HepG2 (cell line): Measurements from ENCODE around the gene LNX2. TPM values are rescaled to one million over a fixed set of nuclear protein-coding genes. Genes with fewer than 3 reads are reported as not detected.

Source experiments
- ATAC-seq: fragments of 200-7000 bp; cut with Tn5 transposase; 3 replicates; pipeline ENCODE4 v1.9.1; 2020; ENCODE audit warnings: mild to moderate bottlenecking, moderate library complexity
- BruUV-seq: library from RNA; stranded (reverse); fragments of 400-500 nt; replicated peaks from 2 replicates; lab custom pipeline; 2021; lab: Mats Ljungman, UMichigan
- CTCF ChIA-PET: fragments of 300-600 bp; formaldehyde crosslinking; extraction: SDS; loops from one replicate; lab custom pipeline; 2021; ENCODE audit warnings: low total read pairs, inconsistent platforms, low intra/inter-chr PET ratio; lab: Yijun Ruan, JAX
- POLR2A ChIA-PET: fragments of 350-600 bp; sonication (Branson Sonifier 250); formaldehyde crosslinking; loops from one replicate; lab custom pipeline; 2020; ENCODE audit warnings: antibody characterized with exemption, inconsistent platforms; lab: Yijun Ruan, JAX
- DNase-seq: peaks from one replicate; pipeline ENCODE4 v3.0.0-alpha.2; 2015; ENCODE audit warnings: low spot score
- FAIRE-seq: peaks from 3 replicates; lab custom pipeline; 2011; peaks lifted over from hg19 to GRCh38; lab: Jason Lieb, UNC
- H2AFZ ChIP-seq: one replicate; pipeline ENCODE4 v1.6.1; 2011; ENCODE audit warnings: low read length, inconsistent platforms
- H3K27ac ChIP-seq: fragments of 300-600 bp; 3 replicates; pipeline ENCODE4 v1.8.0; 2011; ENCODE audit warnings: mixed run types, mild to moderate bottlenecking, mixed read lengths, low read length, inconsistent platforms; ENCODE audit not compliant: insufficient read depth; ENCODE audit errors: extremely low read length
- H3K27me3 ChIP-seq, 2 experiments: fragments of 200-600 bp in 1 of 2; 2 replicates in 1 of 2; 3 replicates in 1 of 2; pipeline versions ENCODE4 v1.6.0 to v1.8.0; 2011; ENCODE audit warnings: low read length in 2 of 2, mild to moderate bottlenecking in 2 of 2, moderate library complexity in 2 of 2, inconsistent platforms in 1 of 2; ENCODE audit not compliant: insufficient read depth in 2 of 2, control insufficient read depth in 1 of 2
- H3K36me3 ChIP-seq, 2 experiments: fragments of 200-600 bp in 1 of 2; replicated peaks in 1 of 2; 2 replicates in 1 of 2; 3 replicates in 1 of 2; pipeline versions ENCODE4 v1.5.1 to v1.8.0; 2011; ENCODE audit warnings: low read length in 2 of 2, inconsistent platforms in 1 of 2; ENCODE audit not compliant: insufficient read depth in 2 of 2, control insufficient read depth in 1 of 2
- H3K4me1 ChIP-seq: 2 replicates; pipeline ENCODE4 v1.5.1; 2012; ENCODE audit warnings: low read length, inconsistent platforms; ENCODE audit not compliant: insufficient read depth
- H3K4me2 ChIP-seq: 2 replicates; pipeline ENCODE4 v1.6.0; 2011; ENCODE audit warnings: low read depth, low read length, inconsistent platforms
- H3K4me3 ChIP-seq, 3 experiments: fragments of 200-600 bp in 1 of 3; sonication (generic), shearing (Covaris generic) in 1 of 3; replicated peaks in 1 of 3; 2 replicates each; pipeline ENCODE4 v1.5.1; 2011 to 2016; ENCODE audit warnings: low read length in 3 of 3, inconsistent platforms in 2 of 3, low read depth in 2 of 3, mild to moderate bottlenecking in 2 of 3, control low read depth in 1 of 3, mixed read lengths in 1 of 3; ENCODE audit not compliant: insufficient read depth in 1 of 3
- H3K79me2 ChIP-seq: one replicate; pipeline ENCODE4 v1.6.1; 2011; ENCODE audit warnings: low read length, inconsistent platforms; ENCODE audit not compliant: insufficient read depth
- H3K9ac ChIP-seq: 2 replicates; pipeline ENCODE4 v1.6.0; 2011; ENCODE audit warnings: mild to moderate bottlenecking, low read depth, low read length, inconsistent platforms; ENCODE audit not compliant: insufficient read depth
- H3K9me3 ChIP-seq: 2 replicates; pipeline ENCODE4 v1.5.1; 2012; ENCODE audit warnings: mild to moderate bottlenecking, low read length
- H4K20me1 ChIP-seq: 2 replicates; pipeline ENCODE4 v1.6.0; 2011; ENCODE audit warnings: inconsistent platforms, mild to moderate bottlenecking, low read length, moderate library complexity; ENCODE audit not compliant: insufficient read depth
- EZH2 ChIP-seq: conservative IDR thresholded peaks from 2 replicates; pipeline ENCODE4 v1.6.1; 2012; ENCODE audit warnings: mild to moderate bottlenecking, low read depth, low read length, moderate library complexity
- KDM1A ChIP-seq: IDR thresholded peaks from 2 replicates; pipeline ENCODE4 v1.6.1; 2016; ENCODE audit warnings: missing compliant biosample characterization
- MTA3 ChIP-seq: sonication (generic); formaldehyde crosslinking; IDR thresholded peaks from 2 replicates; pipeline ENCODE4 v1.4.0; 2020; ENCODE audit warnings: missing genetic modification reagents
- MXD1 ChIP-seq: sonication (generic); formaldehyde crosslinking; IDR thresholded peaks from 2 replicates; pipeline ENCODE4 v1.4.0; 2020; ENCODE audit warnings: mild to moderate bottlenecking, missing genetic modification reagents
- NFATC3 ChIP-seq: sonication (generic); formaldehyde crosslinking; IDR thresholded peaks from 2 replicates; pipeline ENCODE4 v1.5.1; 2020; ENCODE audit warnings: mild to moderate bottlenecking, missing genetic modification reagents
- RCOR2 ChIP-seq: IDR thresholded peaks from 2 replicates; pipeline ENCODE4 v1.6.1; 2016; ENCODE audit warnings: missing biosample characterization, missing genetic modification reagents
- RFXANK ChIP-seq: IDR thresholded peaks from 2 replicates; pipeline ENCODE4 v1.6.1; 2016
- RXRA ChIP-seq: sonication (generic); formaldehyde crosslinking; IDR thresholded peaks from 2 replicates; pipeline ENCODE4 v1.5.1; 2020; ENCODE audit warnings: missing genetic modification reagents
- SMARCE1 ChIP-seq: fragments of 450-650 bp; IDR thresholded peaks from 2 replicates; pipeline ENCODE4 v1.6.1; 2017; ENCODE audit warnings: borderline replicate concordance
- SOX6 ChIP-seq, 2 experiments: fragments of 450-650 bp in 1 of 2; sonication (generic) in 1 of 2; formaldehyde crosslinking in 1 of 2; IDR thresholded peaks; 2 replicates each; pipeline versions ENCODE4 v1.4.0 to v1.6.1; 2017 to 2020; ENCODE audit warnings: antibody characterized with exemption in 1 of 2, mild to moderate bottlenecking in 1 of 2, missing genetic modification reagents in 1 of 2
- SSRP1 ChIP-seq: IDR thresholded peaks from 2 replicates; pipeline ENCODE4 v1.6.1; 2016; ENCODE audit warnings: control low read depth
- ZBTB8A ChIP-seq: sonication (generic); formaldehyde crosslinking; IDR thresholded peaks from 2 replicates; pipeline ENCODE4 v1.4.0; 2020; ENCODE audit warnings: mild to moderate bottlenecking, low read depth, missing genetic modification reagents, borderline replicate concordance
- ZNF432 ChIP-seq: sonication (generic); formaldehyde crosslinking; IDR thresholded peaks from 2 replicates; pipeline ENCODE4 v1.5.0; 2020; ENCODE audit warnings: missing genetic modification reagents, mild to moderate bottlenecking, borderline replicate concordance
- ZNF597 ChIP-seq: sonication (generic); formaldehyde crosslinking; IDR thresholded peaks from 2 replicates; pipeline ENCODE4 v1.5.0; 2020; ENCODE audit warnings: missing genetic modification reagents
- ZNF660 ChIP-seq: sonication (generic); formaldehyde crosslinking; IDR thresholded peaks from 2 replicates; pipeline ENCODE4 v1.5.1; 2020; ENCODE audit warnings: mild to moderate bottlenecking, low read depth, missing genetic modification reagents, borderline replicate concordance
- ZNF75D ChIP-seq: sonication (generic); formaldehyde crosslinking; IDR thresholded peaks from 2 replicates; pipeline ENCODE4 v1.8.1; 2023; ENCODE audit warnings: missing genetic modification reagents, mild to moderate bottlenecking, borderline replicate concordance
- ZNF773 ChIP-seq: sonication (generic); formaldehyde crosslinking; IDR thresholded peaks from 2 replicates; pipeline ENCODE4 v1.4.0; 2020; ENCODE audit warnings: missing genetic modification reagents, borderline replicate concordance
- WGBS: methylation state at CpG from one replicate; pipeline ENCODE4 v1.1.6; 2017; ENCODE audit warnings: low lambda C conversion rate; 5-methylcytosine and 5-hydroxymethylcytosine counted together
- in situ Hi-C: cut with HindIII; loops from 2 replicates; pipeline ENCODE4 v1.10.0; 2017; ENCODE audit warnings: low pct_unique_long_range_greater_than_20kb; ENCODE audit not compliant: extremely low pct_ligation_motif_present
- intact Hi-C: fragments of 100-400 bp; cut with micrococcal nuclease; formaldehyde crosslinking; loops from one replicate; pipeline ENCODE4 v1.10.0; 2022; ENCODE audit not compliant: unreplicated experiment
- polyA plus RNA-seq, 8 experiments: library from polyadenylated mRNA; depleted of rRNA in 3 of 8; stranded (reverse) in 7 of 8; unstranded in 1 of 8; fragments of >200 nt; fragmentation: Illumina TruSeq in 4 of 8; extraction: Trizol in 4 of 8; gene quantifications; 2 replicates each; pipeline versions ENCODE4 v1.2.1 to v1.2.3, GENCODE V29; 2011 to 2016; ENCODE audit warnings: low read depth in 4 of 8, missing spikeins in 1 of 8, mixed read lengths in 1 of 8; ENCODE audit not compliant: insufficient read depth in 1 of 8
- total RNA-seq, 5 experiments: library from RNA; depleted of rRNA; stranded (reverse); fragments of >200 nt; fragmentation: Illumina TruSeq; extraction: Trizol; gene quantifications; 2 replicates each; pipeline ENCODE4 v1.2.3, GENCODE V29; 2016; ENCODE audit warnings: low read depth in 1 of 5
- TF ChIP-seq, protein P1 (sequence below): sonication (generic); formaldehyde crosslinking; IDR thresholded peaks from 2 replicates; pipeline ENCODE4 v1.4.0; 2020; ENCODE audit warnings: missing genetic modification reagents
- TF ChIP-seq, protein P2 (sequence below): sonication (generic); formaldehyde crosslinking; IDR thresholded peaks from 2 replicates; pipeline ENCODE4 v1.8.0; 2022; ENCODE audit warnings: missing genetic modification reagents, low read depth, mild to moderate bottlenecking, borderline replicate concordance
- TF ChIP-seq, protein P3 (sequence below): IDR thresholded peaks from 2 replicates; pipeline ENCODE4 v1.6.1; 2018; ENCODE audit warnings: missing genetic modification reagents, mild to moderate bottlenecking, missing compliant biosample characterization

The LNX2 gene
- total and polyA plus RNA-seq, 2 of the 13 experiments (the other 11 are each of a cell fraction or from before 2014, with no cell fraction given), result 9.2 to 9.7 TPM

GRCh38 chr13:27524981-27525975 is 95.1 kb downstream of the LNX2 start:
- ChIA-PET CTCF (no interaction called here), POLR2A (no interaction called here)
- Histone ChIP-seq H3K4me2 (no peak overlapping the region), H3K4me1 (no peaks in the 10 kb centered on the region), H3K9ac (no peak overlapping the region), H4K20me1 (no peaks in the 10 kb centered on the region), H3K79me2 (no peaks in the 10 kb centered on the region), H3K4me3 (no peak overlapping the region), H2AFZ (no peak overlapping the region), H3K9me3 (no peaks in the 10 kb centered on the region), H3K27me3 (peaks cover 0 to 7% of the 10 kb centered on the region in 2 experiments; a peak in 2 of 5 replicates), H3K36me3 (no peaks in the 10 kb centered on the region), H3K27ac (no peak overlapping the region)
- FAIRE-seq (no peak), ATAC-seq (no peak), DNase-seq (no peak)
- BruUV-seq, result no TSS peak
- in situ Hi-C loops (no loop called here), intact Hi-C loops (no loop called here)
- 23% methylated on average over 14 of the region's 14 CpGs for WGBS
- TF ChIP-seq, protein P1, sequence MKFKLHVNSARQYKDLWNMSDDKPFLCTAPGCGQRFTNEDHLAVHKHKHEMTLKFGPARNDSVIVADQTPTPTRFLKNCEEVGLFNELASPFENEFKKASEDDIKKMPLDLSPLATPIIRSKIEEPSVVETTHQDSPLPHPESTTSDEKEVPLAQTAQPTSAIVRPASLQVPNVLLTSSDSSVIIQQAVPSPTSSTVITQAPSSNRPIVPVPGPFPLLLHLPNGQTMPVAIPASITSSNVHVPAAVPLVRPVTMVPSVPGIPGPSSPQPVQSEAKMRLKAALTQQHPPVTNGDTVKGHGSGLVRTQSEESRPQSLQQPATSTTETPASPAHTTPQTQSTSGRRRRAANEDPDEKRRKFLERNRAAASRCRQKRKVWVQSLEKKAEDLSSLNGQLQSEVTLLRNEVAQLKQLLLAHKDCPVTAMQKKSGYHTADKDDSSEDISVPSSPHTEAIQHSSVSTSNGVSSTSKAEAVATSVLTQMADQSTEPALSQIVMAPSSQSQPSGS (CRISPR knock-in tag), result no peak
- no peak for TF ChIP-seq RXRA
- TF ChIP-seq MTA3 (CRISPR knock-in tag), result no peak
- TF ChIP-seq ZBTB8A (CRISPR knock-in tag), result no peak
- TF ChIP-seq, protein P2, sequence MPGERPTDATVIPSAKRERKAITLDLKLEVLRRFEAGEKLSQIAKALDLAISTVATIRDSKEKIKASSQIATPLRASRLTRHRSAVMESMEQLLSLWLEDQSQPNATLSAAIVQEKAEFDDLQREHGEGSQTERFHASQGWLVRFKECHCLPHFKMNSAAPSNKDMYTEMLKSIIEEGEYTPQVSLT, result no peak
- no peak for TF ChIP-seq ZNF432
- TF ChIP-seq NFATC3 (CRISPR knock-in tag), result no peak
- no peak for TF ChIP-seq KDM1A (CRISPR knock-in tag)
- TF ChIP-seq, protein P3, sequence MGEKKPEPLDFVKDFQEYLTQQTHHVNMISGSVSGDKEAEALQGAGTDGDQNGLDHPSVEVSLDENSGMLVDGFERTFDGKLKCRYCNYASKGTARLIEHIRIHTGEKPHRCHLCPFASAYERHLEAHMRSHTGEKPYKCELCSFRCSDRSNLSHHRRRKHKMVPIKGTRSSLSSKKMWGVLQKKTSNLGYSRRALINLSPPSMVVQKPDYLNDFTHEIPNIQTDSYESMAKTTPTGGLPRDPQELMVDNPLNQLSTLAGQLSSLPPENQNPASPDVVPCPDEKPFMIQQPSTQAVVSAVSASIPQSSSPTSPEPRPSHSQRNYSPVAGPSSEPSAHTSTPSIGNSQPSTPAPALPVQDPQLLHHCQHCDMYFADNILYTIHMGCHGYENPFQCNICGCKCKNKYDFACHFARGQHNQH (CRISPR knock-in tag), result no peak
- TF ChIP-seq SMARCE1, result no peak
- no peak for TF ChIP-seq MXD1 (CRISPR knock-in tag)
- TF ChIP-seq RFXANK, result no peak
- TF ChIP-seq SSRP1 (CRISPR knock-in tag), result no peak
- no peak for TF ChIP-seq SOX6 (IDR thresholded peaks at IDR 0.05)
- TF ChIP-seq SOX6 (CRISPR knock-in tag; IDR thresholded peaks at IDR 0.05), result no peak
- no peak for TF ChIP-seq ZNF597 (CRISPR knock-in tag)
- TF ChIP-seq RCOR2 (CRISPR knock-in tag), result no peak
- no peak for TF ChIP-seq EZH2
- TF ChIP-seq ZNF773, result no peak
- no peak for TF ChIP-seq ZNF660
- no peak for TF ChIP-seq ZNF75D (CRISPR knock-in tag)
